HG02973 (cell line): ENCODE measurements around the gene BCO1.

ENCODE experiments used
- ATAC-seq: cut with Tn5 transposase; IDR thresholded peaks from one replicate; pipeline ENCODE4 v1.9.1; 2021; ENCODE audit warnings: moderate library complexity; ENCODE audit not compliant: unreplicated experiment

The BCO1 gene

GRCh38 chr16:81315271-81316175 is 77.0 kb downstream of the BCO1 start:
- ATAC-seq: peak; percentile 34

DNA sequence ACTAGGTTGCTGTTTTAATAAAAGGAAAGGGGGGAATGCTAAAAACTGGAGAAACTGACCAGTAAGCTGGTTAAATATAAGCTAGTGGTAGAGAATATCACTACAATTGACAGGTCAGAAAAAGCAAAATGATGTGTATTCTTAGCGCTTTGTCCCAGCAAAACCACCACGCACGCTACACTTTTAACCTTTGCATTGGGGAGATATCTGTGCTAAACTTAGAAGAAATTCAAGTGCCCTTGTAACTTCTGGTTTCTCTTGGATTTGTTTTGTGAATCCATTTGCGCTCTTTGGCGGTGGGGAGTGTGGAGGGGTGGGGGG is 77.6 kb downstream of the BCO1 start:
- no peak for ATAC-seq

- ATAC-seq: no peak
Measured at GRCh38 chr16:81318711-81319110, 80.2 kb downstream of the BCO1 start.

DNA sequence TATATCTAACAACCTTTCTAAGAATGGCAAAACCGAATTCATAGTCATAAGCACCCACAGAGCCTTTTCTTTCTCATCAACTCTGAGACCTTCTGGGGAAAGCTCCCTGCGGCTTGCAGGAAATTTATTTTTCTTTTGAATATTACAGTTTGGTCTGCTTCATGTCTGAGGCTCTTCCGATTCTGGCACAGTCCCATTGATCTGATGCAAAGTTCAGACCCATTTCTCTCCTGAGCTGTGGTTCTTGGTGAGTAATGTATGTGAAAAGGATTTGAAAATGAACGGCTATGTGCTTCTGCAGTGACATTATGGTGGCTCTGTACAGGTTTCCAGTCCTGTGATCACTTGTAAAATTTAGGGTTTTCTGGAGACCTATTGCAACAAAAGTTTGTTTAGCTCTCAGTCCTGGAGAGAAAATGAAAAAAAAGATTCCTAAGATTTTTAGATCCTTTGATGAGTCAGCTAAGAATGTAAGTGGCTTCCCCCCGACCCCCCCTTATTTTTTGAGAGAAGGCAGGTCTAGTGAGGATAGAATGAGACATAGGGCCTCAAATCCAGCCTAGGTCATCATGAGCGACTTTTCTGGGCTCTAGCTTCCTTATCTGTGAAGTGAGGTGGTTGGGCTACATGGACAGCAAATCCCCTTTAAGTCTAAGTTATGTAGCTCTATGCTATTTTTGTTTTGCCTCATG is 80.9 kb downstream of the BCO1 start:
- no peak for ATAC-seq

GRCh38 chr16:81321039-81321438 is 82.5 kb downstream of the BCO1 start:
- ATAC-seq: no peak

DNA sequence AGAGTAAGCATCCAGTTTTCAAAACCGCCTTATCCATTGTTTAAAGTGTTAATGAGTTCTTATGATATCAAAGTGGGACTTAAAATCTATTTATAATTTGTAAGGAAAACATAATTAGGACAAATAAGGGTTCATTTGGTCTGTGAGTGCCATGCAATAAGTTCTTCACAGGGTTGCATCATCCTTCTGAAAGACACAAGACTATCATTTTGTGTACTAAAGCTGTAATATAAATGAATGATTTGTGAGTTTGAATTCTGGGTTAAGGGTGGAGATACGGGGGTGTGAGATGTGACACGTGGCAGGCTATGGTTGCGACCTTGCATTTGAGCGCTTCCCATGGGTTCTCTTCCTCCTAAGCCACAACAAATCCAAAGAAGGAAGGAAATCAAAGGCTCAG is 83.0 kb downstream of the BCO1 start:
- no peak for ATAC-seq

- ATAC-seq: no peak
Measured at GRCh38 chr16:81324808-81325207, 86.3 kb downstream of the BCO1 start.

GRCh38 chr16:81327011-81327410 is 88.5 kb downstream of the BCO1 start:
- no peak for ATAC-seq

- ATAC-seq: no peak
Measured at GRCh38 chr16:81327447-81328196, 89.1 kb downstream of the BCO1 start.

GRCh38 chr16:81329947-81330346 is 91.5 kb downstream of the BCO1 start:
- ATAC-seq: no peak

- no peak for ATAC-seq
Measured at GRCh38 chr16:81333356-81333755, 94.9 kb downstream of the BCO1 start.

DNA sequence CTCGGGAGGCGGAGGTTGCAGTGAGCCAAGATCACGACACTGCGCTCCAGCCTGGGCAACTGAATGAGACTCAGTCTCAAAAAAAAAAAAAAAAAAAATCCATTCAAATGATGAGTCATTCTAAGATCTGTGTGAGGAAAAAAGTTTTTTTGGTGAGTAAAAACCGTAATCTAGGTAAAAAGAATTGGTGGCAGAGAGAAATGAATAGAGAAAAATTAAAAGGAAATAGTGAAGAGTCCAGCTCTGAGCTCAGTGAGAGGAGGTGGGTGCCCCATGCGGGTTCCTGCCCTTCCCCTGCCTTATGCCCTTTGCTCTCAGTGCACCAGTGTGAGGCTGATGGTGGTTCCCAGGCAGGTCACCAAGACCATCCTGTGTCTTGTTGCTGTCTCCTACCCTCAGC is 97.2 kb downstream of the BCO1 start:
- no peak for ATAC-seq

- ATAC-seq: no peak
Measured at GRCh38 chr16:81337097-81337496, 98.6 kb downstream of the BCO1 start.
